Measurements from ENCODE around the gene PABPC1L2A.
"Not testable (repeated sequence)": the region's sequence is repeated elsewhere in the genome, so short reads cannot be mapped to it uniquely, and the experiment has no call there.

PABPC1L2A gene

DNA sequence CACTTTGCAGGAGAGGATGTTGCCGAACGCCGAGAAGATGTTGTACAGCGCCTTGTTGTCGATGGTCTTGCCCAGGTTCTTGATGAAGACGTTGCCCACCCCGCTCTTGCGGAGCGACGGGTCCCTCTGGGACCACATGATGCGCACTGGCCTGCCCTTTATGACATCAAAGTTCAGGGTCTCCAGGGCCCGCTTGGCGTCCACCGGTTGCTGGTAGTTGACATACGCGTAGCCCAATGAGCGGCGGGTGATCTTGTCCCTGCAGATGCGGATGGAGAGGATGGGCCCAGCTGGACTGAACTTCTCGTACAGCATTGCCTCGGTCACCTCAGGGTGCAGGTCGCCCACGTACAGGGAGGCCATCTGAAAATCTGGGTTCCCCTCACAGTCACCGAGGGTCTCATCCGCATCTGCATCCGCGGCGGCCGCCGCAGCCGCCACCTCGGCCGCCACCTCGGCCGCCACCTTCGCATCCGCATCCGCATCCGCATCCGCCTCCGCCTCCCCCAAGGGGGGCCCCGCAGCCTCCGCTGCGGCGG lies at the start of gene PABPC1L2A:
PABPC1L2A (minus strand) TSS at position 489 of the 539 bp plus-strand sequence; CDS start at position 363, 126 bp downstream.
- not testable (repeated sequence) for DNase-seq (ENCODE audit: low spot score)

DNA sequence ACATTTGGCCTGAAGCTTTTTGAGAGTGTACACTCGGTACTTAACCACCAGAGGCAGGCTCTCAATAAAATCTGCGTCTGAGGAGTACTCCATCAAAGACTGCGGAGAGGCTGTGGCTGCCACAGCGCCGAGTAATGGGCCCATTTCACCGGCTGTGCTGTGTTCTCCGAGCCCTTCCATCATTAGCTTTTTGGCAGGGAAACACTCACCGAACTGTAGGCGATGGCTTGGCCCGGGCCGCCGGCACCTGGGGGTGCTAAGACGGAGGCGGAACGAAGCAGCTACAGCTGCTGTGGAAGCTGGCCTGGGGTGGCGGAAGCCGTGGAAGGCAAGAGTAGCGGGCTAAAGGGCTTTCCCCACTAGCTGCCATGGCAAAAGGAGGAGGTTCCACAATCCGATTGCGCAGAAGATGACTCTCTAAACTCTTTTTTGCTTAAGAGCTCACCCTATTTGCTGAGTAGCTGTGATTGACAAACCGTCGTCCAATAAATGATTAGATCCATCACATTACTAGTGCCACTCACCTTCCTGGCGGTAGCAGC lies 48.5 kb upstream of the PABPC1L2A start:
- DNase-seq (ENCODE audit: low spot score) = no peak

DNA sequence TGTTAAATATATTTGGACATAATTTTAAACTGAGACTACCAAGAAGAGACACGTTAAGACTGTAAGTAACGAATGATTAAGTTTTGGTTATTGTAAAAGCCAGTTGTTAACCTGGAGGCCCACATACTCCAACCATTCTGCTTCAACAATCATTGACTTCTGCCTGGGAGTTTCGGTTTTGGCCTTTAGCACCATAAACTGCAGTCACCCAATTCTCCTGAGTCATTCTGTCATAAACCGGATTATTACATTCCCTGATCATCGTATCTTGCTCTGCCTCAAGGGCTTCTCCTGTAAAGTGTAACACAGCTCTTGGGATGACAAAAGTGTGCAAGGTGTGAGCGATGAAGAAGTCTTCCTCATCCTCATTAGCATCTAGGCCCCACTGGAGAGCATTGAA lies 46.9 kb upstream of the PABPC1L2A start:
- DNase-seq (ENCODE audit: low spot score) = no peak

DNA sequence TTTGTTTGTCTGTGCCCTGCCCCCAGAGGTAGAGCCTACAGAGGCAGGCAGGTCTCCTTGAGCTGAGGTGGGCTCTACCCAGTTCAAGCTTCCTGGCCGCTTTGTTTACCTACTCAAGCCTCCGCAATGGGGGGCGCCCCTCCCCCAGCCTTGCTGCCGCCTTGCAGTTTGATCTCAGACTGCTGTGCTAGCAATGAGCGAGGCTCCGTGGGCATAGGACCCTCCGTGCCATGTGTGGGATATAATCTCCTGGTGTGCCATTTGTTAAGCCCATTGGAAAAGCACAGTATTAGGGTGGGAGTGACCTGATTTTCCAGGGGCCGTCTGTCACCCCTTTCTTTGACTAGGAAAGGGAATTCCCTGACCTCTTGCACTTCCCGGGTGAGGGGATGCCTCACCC lies 20.2 kb upstream of the PABPC1L2A start:
- not testable (repeated sequence) for DNase-seq (ENCODE audit: low spot score)

DNA sequence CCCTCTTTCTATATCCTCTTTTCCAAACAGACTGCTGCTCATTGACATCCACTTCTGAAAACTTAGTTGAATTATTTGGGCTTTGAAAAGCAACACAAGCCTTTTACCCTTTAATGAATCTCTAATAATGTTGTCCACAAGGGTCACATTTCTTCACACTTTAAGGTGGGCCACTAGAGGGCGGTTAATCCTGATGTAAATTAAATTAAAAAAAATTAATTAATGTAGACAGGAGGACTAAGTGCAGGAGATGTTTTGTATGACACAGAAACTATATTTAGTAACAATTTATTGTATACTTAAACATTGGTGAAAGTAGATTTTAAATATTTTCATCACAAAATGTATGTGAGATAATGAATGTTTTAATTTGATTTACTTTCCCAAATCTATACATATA lies 7.5 kb upstream of the PABPC1L2A start:
- DNase-seq (ENCODE audit: low spot score) = not testable (repeated sequence)

DNA sequence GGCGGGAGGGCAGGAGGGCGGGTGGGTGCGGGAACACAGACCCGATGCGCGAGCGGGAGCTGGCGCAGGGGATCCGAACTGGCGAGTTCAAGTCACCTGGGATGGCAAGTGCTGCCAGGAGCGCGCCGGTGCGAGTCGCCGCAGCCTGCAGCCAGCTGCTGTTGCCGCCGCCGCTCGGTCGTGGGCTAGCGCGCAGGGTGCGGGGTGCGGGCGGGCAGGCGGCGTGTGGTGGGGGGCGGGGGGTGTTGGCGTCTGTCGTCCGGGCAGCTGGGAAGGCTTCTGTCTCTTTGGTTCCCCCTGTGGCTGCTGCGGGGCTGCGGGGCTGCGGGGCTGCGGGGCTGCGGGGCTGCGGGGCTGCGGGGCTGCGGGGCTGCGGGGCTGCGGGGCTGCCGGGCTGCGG lies 572 bp upstream of the PABPC1L2A start:
- DNase-seq (ENCODE audit: low spot score) = not testable (repeated sequence)

DNA sequence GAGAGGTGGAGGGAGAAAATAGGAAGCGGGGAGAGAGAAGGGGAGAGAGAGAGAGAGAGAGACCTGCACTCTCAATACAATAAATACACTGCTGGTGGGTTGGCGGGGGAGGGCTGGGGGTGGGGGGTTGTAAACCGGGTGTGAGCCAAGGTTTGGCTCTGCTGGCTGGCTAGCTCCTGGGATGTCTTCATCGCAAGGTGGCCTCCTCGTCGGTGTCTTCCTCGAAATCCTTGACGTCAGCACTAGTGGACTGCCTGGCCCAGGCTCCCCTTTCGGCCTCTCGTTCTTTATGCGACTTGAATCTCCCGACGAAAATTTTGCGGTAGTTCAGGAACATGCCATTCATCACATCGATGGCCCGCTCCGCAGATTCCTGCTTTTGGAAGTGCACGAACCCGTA lies 715 bp downstream of the PABPC1L2A start:
- not testable (repeated sequence) for DNase-seq (ENCODE audit: low spot score)

DNA sequence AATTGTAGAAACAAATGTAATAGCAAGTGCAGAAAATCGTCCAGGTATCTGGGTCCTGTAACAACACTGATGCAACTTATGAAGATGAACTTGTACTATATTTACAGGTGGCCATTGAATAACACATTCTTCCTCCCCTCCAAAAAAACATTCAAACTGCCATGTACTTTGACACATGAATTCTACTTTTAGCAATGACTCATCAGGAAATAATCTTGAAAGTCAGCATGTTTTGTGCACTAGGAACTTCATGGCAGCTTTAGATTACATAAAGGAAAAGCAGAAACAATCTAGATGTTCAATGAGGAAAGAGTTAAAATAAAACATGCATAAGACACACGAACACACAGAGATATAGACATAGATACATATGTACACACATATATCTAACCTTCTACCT lies 2.5 kb downstream of the PABPC1L2A start:
- DNase-seq (ENCODE audit: low spot score) = no peak

DNA sequence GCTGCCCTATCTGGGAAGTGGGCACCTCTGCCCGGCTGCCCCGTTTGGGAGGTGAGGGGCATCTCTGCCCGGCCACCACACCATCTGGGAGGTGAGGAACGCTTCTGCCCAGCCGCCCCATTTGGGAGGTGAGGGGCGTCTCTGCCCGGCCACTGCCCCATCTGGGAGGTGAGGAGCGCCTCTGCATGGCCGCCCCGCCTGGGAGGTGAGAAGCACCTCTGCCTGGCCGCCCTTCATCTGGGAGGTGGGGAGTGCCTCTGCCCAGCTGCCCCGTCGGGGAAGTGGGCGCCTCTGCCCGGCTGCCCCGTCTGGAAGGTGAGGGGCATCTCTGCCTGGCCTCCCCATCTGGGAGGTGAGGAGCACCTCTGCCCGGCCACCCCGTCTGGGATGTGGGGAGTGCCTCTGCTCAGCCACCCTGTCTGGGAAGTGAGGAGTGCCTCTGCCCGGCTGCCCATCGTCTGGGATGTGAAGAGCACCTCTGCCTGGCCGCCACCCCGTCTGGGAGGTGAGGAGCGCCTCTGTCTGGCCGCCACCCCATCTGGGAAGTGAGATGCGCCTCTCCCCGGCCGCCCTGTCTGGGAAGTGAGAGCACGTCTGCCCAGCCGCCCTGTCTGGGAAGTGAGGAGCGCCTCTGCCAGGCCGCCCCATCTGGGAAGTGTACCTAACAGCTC lies 9.8 kb downstream of the PABPC1L2A start:
- DNase-seq (ENCODE audit: low spot score) = no peak

DNA sequence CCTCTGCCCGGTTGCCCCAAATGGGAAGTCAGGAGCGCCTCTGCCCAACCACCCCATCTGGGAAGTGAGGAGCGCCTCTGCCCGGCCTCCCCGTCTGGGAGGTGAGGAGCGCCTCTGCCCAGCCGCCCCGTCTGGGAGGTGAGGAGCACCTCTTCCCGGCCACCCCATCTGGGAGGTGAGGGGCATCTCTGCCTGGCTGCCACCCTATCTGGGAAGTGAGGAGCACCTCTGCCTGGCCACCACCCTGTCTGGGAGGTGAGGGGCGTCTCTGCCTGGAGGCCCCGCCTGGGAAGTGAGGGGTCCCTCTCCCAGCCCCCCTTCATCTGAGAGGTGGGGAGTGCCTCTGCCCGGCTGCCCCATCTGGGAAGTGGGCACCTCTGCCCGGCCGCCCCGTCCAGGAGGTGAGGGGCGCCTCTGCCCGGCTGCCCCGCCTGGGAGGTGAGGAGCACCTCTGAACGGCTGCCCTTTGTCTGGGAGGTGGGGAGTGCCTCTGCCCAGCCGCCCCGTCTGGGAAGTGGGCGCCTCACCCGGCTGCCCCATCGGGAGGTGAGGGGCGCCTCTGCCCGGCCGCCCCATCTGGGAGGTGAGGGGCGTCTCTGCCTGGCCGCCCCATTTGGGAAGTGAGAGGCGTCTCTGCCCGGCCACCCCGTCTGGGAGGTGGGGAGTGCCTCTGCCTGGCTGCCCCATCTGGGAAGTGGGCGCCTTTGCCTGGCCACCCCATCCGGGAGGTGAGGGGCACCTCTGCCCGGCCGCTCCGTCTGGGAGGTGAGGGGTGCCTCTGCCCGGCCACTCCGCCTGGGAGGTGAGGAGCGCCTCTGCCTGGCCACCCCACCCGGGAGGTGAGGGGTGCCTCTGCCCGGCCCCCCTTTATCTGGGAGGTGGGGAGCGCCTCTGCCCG lies 10.6 kb downstream of the PABPC1L2A start:
- no peak for DNase-seq (ENCODE audit: low spot score)

DNA sequence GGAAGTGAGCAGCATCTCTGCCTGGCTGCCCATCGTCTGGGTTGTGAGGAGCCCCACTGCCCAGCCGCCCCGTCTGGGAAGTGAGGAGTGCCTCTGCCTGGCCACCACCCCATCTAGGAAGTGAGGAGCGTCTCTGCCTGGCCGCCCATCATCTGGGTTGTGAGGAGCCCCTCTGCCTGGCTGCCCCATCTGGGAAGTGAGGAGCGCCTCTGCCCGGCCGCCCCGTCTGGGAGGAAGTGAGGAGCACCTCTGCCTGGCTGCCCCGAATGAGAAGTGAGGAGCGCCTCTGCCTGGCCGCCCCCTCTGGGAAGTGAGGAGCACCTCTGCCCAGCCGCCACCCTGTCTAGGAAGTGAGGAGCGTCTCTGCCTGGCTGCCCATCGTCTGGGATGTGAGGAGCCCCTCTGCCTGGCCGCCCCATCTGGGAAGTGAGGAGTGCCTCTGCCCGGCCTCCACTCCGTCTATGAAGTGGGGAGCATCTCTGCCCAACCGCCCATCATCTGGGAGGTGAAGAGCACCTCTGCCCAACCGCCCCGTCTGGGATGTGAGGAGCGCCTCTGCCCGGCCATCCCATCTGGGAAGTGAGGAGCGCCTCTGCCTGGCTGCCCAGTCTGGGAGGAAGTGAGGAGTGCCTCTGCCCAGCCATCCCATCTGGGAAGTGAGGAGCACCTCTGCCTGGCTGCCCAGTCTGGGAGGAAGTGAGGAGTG lies 11.4 kb downstream of the PABPC1L2A start:
- DNase-seq (ENCODE audit: low spot score) = not testable (repeated sequence)

DNA sequence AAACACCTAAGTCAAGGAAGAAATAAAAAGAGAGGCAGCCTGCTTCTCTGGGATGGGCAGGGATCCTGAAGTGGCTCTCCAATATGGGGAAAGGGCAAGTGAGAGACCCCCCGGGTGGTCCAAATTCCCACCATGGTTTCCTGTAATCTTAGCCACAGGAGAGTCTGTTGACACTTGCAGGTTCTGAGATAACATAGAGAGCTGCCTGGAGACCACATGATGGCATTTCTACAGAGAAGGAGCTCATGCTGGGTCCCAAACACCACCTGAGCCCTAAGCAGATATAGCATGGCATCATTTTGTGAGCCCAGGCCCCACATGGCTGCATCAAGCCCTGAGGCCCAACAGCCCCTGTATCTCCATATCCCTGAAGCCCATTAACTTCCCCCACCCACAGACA lies 50.4 kb downstream of the PABPC1L2A start:
- DNase-seq (ENCODE audit: low spot score) = no peak
